ENCODE measurements around the gene THADA. TPM values are rescaled to one million over a fixed set of nuclear protein-coding genes. Genes with fewer than 3 reads are reported as not detected.

Gene THADA
- total RNA-seq, 1 experiment from 2014 or later, result 20.1 TPM

GRCh38 chr2:43368483-43369385 lies 227.1 kb downstream of the THADA start:
- Histone ChIP-seq H3K23ac (ENCODE audit: insufficient read length, low read depth, low read length) (no peak overlapping the region), H3K4me2 (ENCODE audit: insufficient read depth, insufficient read length, low read length) (no peak overlapping the region), H4K91ac (ENCODE audit: insufficient read length, low read depth, low read length) (no peak overlapping the region), H3K27ac (ENCODE audit: insufficient read length, low read depth, low read length) (no peak overlapping the region), H3K79me1 (ENCODE audit: insufficient read depth, low read depth, low read length, poor library complexity, severe bottlenecking) (no peaks in the 10 kb centered on the region), H2BK120ac (ENCODE audit: low read depth, low read length, poor library complexity, severe bottlenecking) (no peak overlapping the region), H4K20me1 (ENCODE audit: control insufficient read depth, insufficient read depth, insufficient read length) (no peaks in the 10 kb centered on the region), H3K9me3 (ENCODE audit: control insufficient read depth, low read depth, low read length) (no peaks in the 10 kb centered on the region), H3K56ac (ENCODE audit: insufficient read length, low read depth, low read length) (no peak overlapping the region), H2BK12ac (ENCODE audit: insufficient read length, low read depth, low read length) (no peak overlapping the region), H2BK15ac (ENCODE audit: low read depth, low read length) (no peak overlapping the region), H2AK5ac (ENCODE audit: insufficient read length, low read length) (no peak overlapping the region), H3K9ac (ENCODE audit: extremely low read depth, insufficient read length, low read length) (no peak overlapping the region), H3K27me3 (ENCODE audit: insufficient read depth, low read length) (no peaks in the 10 kb centered on the region), H3K18ac (ENCODE audit: insufficient read length, low read depth, low read length) (no peak overlapping the region), H4K5ac (ENCODE audit: insufficient read length, low read depth, low read length) (no peak overlapping the region), H3K23me2 (ENCODE audit: insufficient read length, low read depth, low read length, poor library complexity, severe bottlenecking) (no peaks in the 10 kb centered on the region), H3T11ph (ENCODE audit: low read length) (no peak overlapping the region), H2BK5ac (ENCODE audit: insufficient read length, low read length) (no peak overlapping the region), H2AFZ (ENCODE audit: low read length) (no peak overlapping the region), H3K14ac (ENCODE audit: insufficient read depth, low read length) (no peak overlapping the region), H4K8ac (replicated peaks; ENCODE audit: insufficient read length, low read depth, low read length) (no peak overlapping the region), H2BK20ac (ENCODE audit: low read depth, low read length, poor library complexity, severe bottlenecking) (no peak overlapping the region), H3K79me2 (ENCODE audit: insufficient read depth, low read length) (no peaks in the 10 kb centered on the region), H3K4ac (ENCODE audit: low read depth, low read length) (no peak overlapping the region), H3K4me1 (ENCODE audit: insufficient read depth, low read length) (no peaks in the 10 kb centered on the region)
- whole genome bisulfite sequencing (ENCODE audit: extremely low coverage, insufficient read length, low lambda C conversion rate), result no CpG with 5 or more reads among the region's 5 CpGs
- TF ChIP-seq, protein P1, sequence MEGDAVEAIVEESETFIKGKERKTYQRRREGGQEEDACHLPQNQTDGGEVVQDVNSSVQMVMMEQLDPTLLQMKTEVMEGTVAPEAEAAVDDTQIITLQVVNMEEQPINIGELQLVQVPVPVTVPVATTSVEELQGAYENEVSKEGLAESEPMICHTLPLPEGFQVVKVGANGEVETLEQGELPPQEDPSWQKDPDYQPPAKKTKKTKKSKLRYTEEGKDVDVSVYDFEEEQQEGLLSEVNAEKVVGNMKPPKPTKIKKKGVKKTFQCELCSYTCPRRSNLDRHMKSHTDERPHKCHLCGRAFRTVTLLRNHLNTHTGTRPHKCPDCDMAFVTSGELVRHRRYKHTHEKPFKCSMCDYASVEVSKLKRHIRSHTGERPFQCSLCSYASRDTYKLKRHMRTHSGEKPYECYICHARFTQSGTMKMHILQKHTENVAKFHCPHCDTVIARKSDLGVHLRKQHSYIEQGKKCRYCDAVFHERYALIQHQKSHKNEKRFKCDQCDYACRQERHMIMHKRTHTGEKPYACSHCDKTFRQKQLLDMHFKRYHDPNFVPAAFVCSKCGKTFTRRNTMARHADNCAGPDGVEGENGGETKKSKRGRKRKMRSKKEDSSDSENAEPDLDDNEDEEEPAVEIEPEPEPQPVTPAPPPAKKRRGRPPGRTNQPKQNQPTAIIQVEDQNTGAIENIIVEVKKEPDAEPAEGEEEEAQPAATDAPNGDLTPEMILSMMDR (conservative IDR thresholded peaks at IDR 0.05), result no peak
- Mint-ChIP-seq H3K9me3 (no peaks in the 10 kb centered on the region), H3K4me1 (peaks cover 4 to 14% of the 10 kb centered on the region in 2 experiments), H3K4me3 (no peak overlapping the region), H3K27ac (peak overlapping the region in 1 of 3 experiments; percentile 31; a peak in 2 of 7 replicates), H3K27me3 (ENCODE audit: low read depth) (no peaks in the 10 kb centered on the region), H3K36me3 (ENCODE audit: insufficient read depth in 1 of 3, low read depth in 3 of 3) (no peaks in the 10 kb centered on the region)
- DNase-seq, result no peak

Data from H9 (cell line).